Measurements from ENCODE around the gene MAP3K21.

GRCh38 chr1:233323718-233324117 lies 3.8 kb upstream of the MAP3K21 start:
- no peak for TF ChIP-seq CTCF (IDR thresholded peaks at IDR 0.05)
- TF ChIP-seq POLR2A (IDR thresholded peaks at IDR 0.05), result no peak

Measured in uterus (tissue), 2 donors.